Ovary (tissue), 3 donors: Measurements from ENCODE around the gene KCTD6.

ENCODE experiments used
- CTCF ChIP-seq, 3 donors: fragments of 450-650 bp in 2 of 3; fragments of 200-600 bp in 1 of 3; IDR thresholded peaks; one replicate each; pipeline versions ENCODE4 v1.5.1 to v1.8.0; 2016 to 2022; ENCODE audit warnings: antibody characterized with exemption in 3 of 3, mild to moderate bottlenecking in 1 of 3
- EP300 ChIP-seq: sonication (generic); formaldehyde crosslinking; IDR thresholded peaks from one replicate; pipeline ENCODE4 v1.6.1; 2017; ENCODE audit warnings: antibody characterized with exemption
- POLR2A ChIP-seq: fragments of 450-650 bp; IDR thresholded peaks from one replicate; pipeline ENCODE4 v1.6.1; 2017; ENCODE audit warnings: antibody characterized with exemption, mild to moderate bottlenecking, moderate library complexity
- donor health status: DM: no; HTN: no; CAD: no.

GRCh38 chr3:58484045-58484721 is 7.7 kb upstream of the KCTD6 start:
- TF ChIP-seq CTCF (IDR thresholded peaks at IDR 0.05) (no peak), POLR2A (no peak), EP300 (no peak)
